ENCODE data around the gene APBA1. TPM values are rescaled to one million over a fixed set of nuclear protein-coding genes. Genes with fewer than 3 reads are reported as not detected.
A peak's percentile ranks its signal among the peaks of the same experiment; 100 is the strongest.

Gene APBA1
- total and polyA plus RNA-seq, 2 donors (not counting 1 experiment from before 2014, with no cell fraction given) = 0.01 to 0.05 TPM

- H3K4me1 ChIP-seq (ENCODE audit: control insufficient read depth in 2 of 2, insufficient read depth in 2 of 2, low read length in 2 of 2) = peaks cover 13 to 14% of the 10 kb centered on the region in 2 donors
- DNase-seq = peak; percentile 7
- ChIA-PET CTCF (interaction anchor here (2.5 kb wide), 1 partner anchor 249 kb away, joined by 8 read pairs; no protein-coding TSS in a partner anchor), POLR2A (no interaction called here)
- no peaks in the 10 kb centered on the region for H4K20me1 ChIP-seq (ENCODE audit: control insufficient read depth, insufficient read depth, low read length, poor library complexity, severe bottlenecking)
- H3K27ac ChIP-seq (ENCODE audit: low read length in 2 of 2) = no peak overlapping the region
- TF ChIP-seq, protein P1, sequence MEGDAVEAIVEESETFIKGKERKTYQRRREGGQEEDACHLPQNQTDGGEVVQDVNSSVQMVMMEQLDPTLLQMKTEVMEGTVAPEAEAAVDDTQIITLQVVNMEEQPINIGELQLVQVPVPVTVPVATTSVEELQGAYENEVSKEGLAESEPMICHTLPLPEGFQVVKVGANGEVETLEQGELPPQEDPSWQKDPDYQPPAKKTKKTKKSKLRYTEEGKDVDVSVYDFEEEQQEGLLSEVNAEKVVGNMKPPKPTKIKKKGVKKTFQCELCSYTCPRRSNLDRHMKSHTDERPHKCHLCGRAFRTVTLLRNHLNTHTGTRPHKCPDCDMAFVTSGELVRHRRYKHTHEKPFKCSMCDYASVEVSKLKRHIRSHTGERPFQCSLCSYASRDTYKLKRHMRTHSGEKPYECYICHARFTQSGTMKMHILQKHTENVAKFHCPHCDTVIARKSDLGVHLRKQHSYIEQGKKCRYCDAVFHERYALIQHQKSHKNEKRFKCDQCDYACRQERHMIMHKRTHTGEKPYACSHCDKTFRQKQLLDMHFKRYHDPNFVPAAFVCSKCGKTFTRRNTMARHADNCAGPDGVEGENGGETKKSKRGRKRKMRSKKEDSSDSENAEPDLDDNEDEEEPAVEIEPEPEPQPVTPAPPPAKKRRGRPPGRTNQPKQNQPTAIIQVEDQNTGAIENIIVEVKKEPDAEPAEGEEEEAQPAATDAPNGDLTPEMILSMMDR (IDR thresholded peaks at IDR 0.05) = no peak
- TF ChIP-seq EZH2 (IDR thresholded peaks at IDR 0.05; ENCODE audit: borderline replicate concordance, insufficient read depth, low read depth, low read length, poor library complexity, severe bottlenecking) = no peak
- no peaks in the 10 kb centered on the region for H3K9me3 ChIP-seq (ENCODE audit: control extremely low read depth in 1 of 3, control insufficient read depth in 2 of 3, insufficient read depth in 1 of 3, low read length in 2 of 3)
- H3K9me3 Mint-ChIP-seq (ENCODE audit: insufficient read depth) = no peaks in the 10 kb centered on the region
- no peak for ATAC-seq (ENCODE audit: low read depth)
- H2AFZ ChIP-seq (ENCODE audit: insufficient read depth, low read depth, low read length, poor library complexity, severe bottlenecking) = peak overlapping the region; percentile 67
- intact Hi-C loops (cut with micrococcal nuclease) = no loop called here
- H3K4me1 Mint-ChIP-seq = peaks cover 13% of the 10 kb centered on the region
- H3K27ac Mint-ChIP-seq = no peak overlapping the region
- H3K4me3 ChIP-seq (ENCODE audit: control extremely low read depth in 1 of 5, extremely low read depth in 1 of 5, insufficient read depth in 1 of 5, low read depth in 2 of 5, low read length in 4 of 5) = peak overlapping the region in 2 of 5 experiments; percentile 17 to 55
- H3K4me2 ChIP-seq (replicated peaks; ENCODE audit: low read depth, low read length, poor library complexity, severe bottlenecking) = peak overlapping the region; percentile 83
- no peaks in the 10 kb centered on the region for H3K79me2 ChIP-seq (ENCODE audit: control insufficient read depth, insufficient read depth, low read length)
- H3K4me3 Mint-ChIP-seq = peak overlapping the region; percentile 73
- 64% methylated on average over 14 of the region's 15 CpGs for WGBS (ENCODE audit: insufficient coverage)
- peaks cover 36% of the 10 kb centered on the region for H3K27me3 Mint-ChIP-seq
- H3K9ac ChIP-seq (ENCODE audit: low read length) = peak overlapping the region; percentile 33
- H3K27me3 ChIP-seq (replicated peaks in 1 of 4; ENCODE audit: control extremely low read depth in 1 of 4, control insufficient read depth in 3 of 4, insufficient read depth in 4 of 4, low read length in 3 of 4) = peaks cover 0 to 33% (median 15%) of the 10 kb centered on the region in 4 experiments
- no peaks in the 10 kb centered on the region for H3K36me3 ChIP-seq (replicated peaks in 1 of 2; ENCODE audit: control extremely low read depth in 1 of 2, control insufficient read depth in 1 of 2, extremely low read depth in 1 of 2, insufficient read depth in 2 of 2, low read length in 1 of 2)
Observed at GRCh38 chr9:69671311-69671878, 776 bp downstream of the APBA1 start.

DNA sequence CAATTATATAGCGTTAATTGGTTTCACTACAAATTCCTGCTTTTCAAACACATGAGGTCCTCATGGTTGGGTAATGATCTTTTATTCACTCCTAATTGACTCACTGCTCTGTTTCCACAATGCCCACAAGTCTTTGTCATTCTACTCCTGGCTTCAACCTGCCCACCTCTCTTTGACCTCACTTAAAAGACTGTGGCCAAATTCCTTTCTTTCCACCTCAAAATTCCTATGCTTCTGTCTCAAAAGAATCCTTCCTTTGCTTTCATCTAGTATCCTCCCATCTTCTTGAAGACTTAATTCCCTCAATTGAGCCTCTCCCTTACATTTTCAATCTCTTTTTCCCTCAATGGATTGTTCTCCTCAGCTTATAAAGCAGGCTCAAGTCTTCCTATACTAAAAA, 4.9 kb downstream of the APBA1 start:
- no peak for DNase-seq
- ATAC-seq (ENCODE audit: low read depth) = no peak
- Histone ChIP-seq H3K4me1 (ENCODE audit: control insufficient read depth in 2 of 2, insufficient read depth in 2 of 2, low read length in 2 of 2) (peaks cover 4% of the 10 kb centered on the region in 2 donors), H2AFZ (ENCODE audit: insufficient read depth, low read depth, low read length, poor library complexity, severe bottlenecking) (no peak overlapping the region), H3K9me3 (ENCODE audit: control extremely low read depth in 1 of 3, control insufficient read depth in 2 of 3, insufficient read depth in 1 of 3, low read length in 2 of 3) (no peaks in the 10 kb centered on the region), H4K20me1 (ENCODE audit: control insufficient read depth, insufficient read depth, low read length, poor library complexity, severe bottlenecking) (no peaks in the 10 kb centered on the region), H3K9ac (ENCODE audit: low read length) (no peak overlapping the region), H3K4me2 (replicated peaks; ENCODE audit: low read depth, low read length, poor library complexity, severe bottlenecking) (no peak overlapping the region), H3K27ac (ENCODE audit: low read length in 2 of 2) (no peak overlapping the region), H3K27me3 (replicated peaks in 1 of 4; ENCODE audit: control extremely low read depth in 1 of 4, control insufficient read depth in 3 of 4, insufficient read depth in 4 of 4, low read length in 3 of 4) (peaks cover 0 to 13% (median 10%) of the 10 kb centered on the region in 4 experiments), H3K4me3 (ENCODE audit: control extremely low read depth in 1 of 5, extremely low read depth in 1 of 5, insufficient read depth in 1 of 5, low read depth in 2 of 5, low read length in 4 of 5) (no peak overlapping the region), H3K36me3 (replicated peaks in 1 of 2; ENCODE audit: control extremely low read depth in 1 of 2, control insufficient read depth in 1 of 2, extremely low read depth in 1 of 2, insufficient read depth in 2 of 2, low read length in 1 of 2) (no peaks in the 10 kb centered on the region), H3K79me2 (ENCODE audit: control insufficient read depth, insufficient read depth, low read length) (no peaks in the 10 kb centered on the region)
- intact Hi-C loops (cut with micrococcal nuclease) = no loop called here
- H3K4me1 Mint-ChIP-seq = peaks cover 7% of the 10 kb centered on the region
- TF ChIP-seq EZH2 (IDR thresholded peaks at IDR 0.05; ENCODE audit: borderline replicate concordance, insufficient read depth, low read depth, low read length, poor library complexity, severe bottlenecking) = no peak
- TF ChIP-seq, protein P1 (IDR thresholded peaks at IDR 0.05) = no peak
- CTCF ChIA-PET = no interaction called here
- WGBS (ENCODE audit: insufficient coverage) = 100% methylated on average over 1 of the region's 1 CpG
- no peaks in the 10 kb centered on the region for H3K9me3 Mint-ChIP-seq (ENCODE audit: insufficient read depth)
- H3K27ac Mint-ChIP-seq = no peak overlapping the region
- peaks cover 32% of the 10 kb centered on the region for H3K27me3 Mint-ChIP-seq
- H3K4me3 Mint-ChIP-seq = no peak overlapping the region
- POLR2A ChIA-PET = no interaction called here

Data from B cell (primary cell).